Measurements from ENCODE around the gene AADACL4. TPM values are rescaled to one million over a fixed set of nuclear protein-coding genes. Genes with fewer than 3 reads are reported as not detected.

Gene AADACL4
- total and polyA plus RNA-seq, 2 of the 8 experiments (the other 6 are each of a cell fraction or from before 2014, with no cell fraction given): 0.08 TPM; not detected in 1

DNA sequence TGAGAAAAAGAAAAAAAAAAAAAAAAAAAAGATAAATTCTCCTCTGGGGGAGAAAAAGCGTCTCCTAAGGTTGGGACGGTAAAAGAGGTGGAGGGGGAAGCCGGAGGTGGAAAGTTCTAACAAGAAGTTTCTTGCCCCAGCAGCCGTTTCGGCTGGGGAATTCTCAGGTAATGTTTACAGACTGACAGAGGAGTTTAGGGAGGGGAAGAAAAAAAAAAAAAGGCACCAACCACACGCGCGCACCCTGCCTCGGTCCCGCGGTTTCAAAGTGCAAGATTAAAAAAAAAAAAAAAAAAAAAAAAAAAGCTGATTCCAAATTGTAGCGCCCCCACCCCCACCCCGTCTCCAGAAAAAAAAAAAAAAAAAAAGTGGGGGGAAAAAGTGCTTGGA lies 26.4 kb upstream of the AADACL4 start:
- Histone ChIP-seq H3K27me3 (replicated peaks in 1 of 4; ENCODE audit: control insufficient read depth in 3 of 4, extremely low read depth in 1 of 4, insufficient read depth in 3 of 4, low read length in 3 of 4) (no peaks in the 10 kb centered on the region; a peak in 1 of 7 replicates), H2BK120ac (replicated peaks; ENCODE audit: low read depth, low read length) (no peak overlapping the region), H3K4me2 (ENCODE audit: insufficient read depth in 1 of 2, low read depth in 2 of 2, low read length in 2 of 2) (peak overlapping the region; percentile 62 to 97), H3K18ac (ENCODE audit: extremely low read depth, low read length) (no peak overlapping the region; the same call in 1 of the 2 replicates), H3K9me3 (ENCODE audit: insufficient read depth in 2 of 2, low read depth in 1 of 2, low read length in 1 of 2) (no peaks in the 10 kb centered on the region), H3K23ac (ENCODE audit: insufficient read length) (no peak overlapping the region), H2BK12ac (ENCODE audit: low read depth, low read length) (no peak overlapping the region), H4K91ac (replicated peaks; ENCODE audit: insufficient read length, low read length) (no peak overlapping the region), H2BK5ac (ENCODE audit: low read depth, low read length) (0 out of 2 replicates have a peak overlapping the region, but pooled peaks have one; percentile 88), H3K27ac (ENCODE audit: low read depth, low read length) (no peak overlapping the region), H3K56ac (replicated peaks; ENCODE audit: insufficient read length, low read depth, low read length) (no peak overlapping the region), H2AFZ (ENCODE audit: low read length) (no peak overlapping the region), H3K79me2 (ENCODE audit: control insufficient read depth in 1 of 2, insufficient read depth in 2 of 2, low read length in 2 of 2) (peaks cover 18 to 30% of the 10 kb centered on the region in 2 experiments), H2BK20ac (ENCODE audit: low read length) (no peak overlapping the region), H2BK15ac (ENCODE audit: low read length) (no peak overlapping the region), H3K36me3 (ENCODE audit: control insufficient read depth in 2 of 4, insufficient read depth in 4 of 4, low read length in 3 of 4) (peaks cover 0 to 7% (median under 1%) of the 10 kb centered on the region in 4 experiments; a peak in 3 of 8 replicates), H2AK5ac (ENCODE audit: low read depth, low read length) (no peak overlapping the region), H3K79me1 (ENCODE audit: low read depth, low read length) (peaks cover 10% of the 10 kb centered on the region), H3K14ac (ENCODE audit: insufficient read length) (no peak overlapping the region), H3K23me2 (ENCODE audit: low read depth, low read length) (peaks cover 27% of the 10 kb centered on the region), H3K4me3 (ENCODE audit: extremely low read depth in 1 of 4, insufficient read depth in 2 of 4, low read depth in 3 of 4, low read length in 4 of 4) (peak overlapping the region; percentile 81 to 97 (median 90)), H4K20me1 (replicated peaks in 1 of 2; ENCODE audit: control insufficient read depth in 1 of 2, insufficient read depth in 2 of 2, low read length in 2 of 2) (peaks cover 0 to 9% of the 10 kb centered on the region in 2 experiments), H4K8ac (ENCODE audit: extremely low read depth, insufficient read depth, low read length) (no peak overlapping the region; the same call in 1 of the 2 replicates), H3K9ac (replicated peaks in 1 of 4; ENCODE audit: extremely low read depth in 1 of 4, low read depth in 3 of 4, low read length in 3 of 4) (peak overlapping the region in 3 of 4 experiments; percentile 8 to 46 (median 41); a peak in 4 of 7 replicates), H3K4me1 (replicated peaks in 1 of 4; ENCODE audit: control insufficient read depth in 3 of 4, insufficient read depth in 4 of 4, low read length in 3 of 4) (peaks cover 8 to 23% (median 14%) of the 10 kb centered on the region in 4 experiments), H4K5ac (ENCODE audit: insufficient read length, low read depth, low read length) (peak overlapping the region; percentile 53), H3K4ac (replicated peaks; ENCODE audit: insufficient read length, low read depth, low read length) (no peak overlapping the region)
- ChIA-PET POLR2A (ENCODE audit: partially characterized antibody) (interaction anchor here (0.6 to 11.4 kb wide), 11 partner anchors 9 to 482 kb away, joined by 3 to 107 read pairs (median 4); no protein-coding TSS in a partner anchor), CTCF (ENCODE audit: partially characterized antibody) (interaction anchor here (0.6 to 11.2 kb wide), 12 partner anchors 13 to 342 kb away, joined by 3 to 130 read pairs (median 7); no protein-coding TSS in a partner anchor)
- no peak for FAIRE-seq
- TF ChIP-seq YY1 (IDR thresholded peaks at IDR 0.05; ENCODE audit: low read depth, low read length) (0 out of 2 replicates have a peak, but pooled peaks have one; percentile 2), SUZ12 (IDR thresholded peaks at IDR 0.05; ENCODE audit: low read length) (no peak)
- DNase-seq (ENCODE audit: low read depth in 1 of 2, low spot score in 2 of 2): no peak
- 0% methylated on average over 3 of the region's 13 CpGs; no CpG with 5 or more reads in 1 of the 2 experiments for WGBS, 2 experiments (ENCODE audit: extremely low coverage in 1 of 2, insufficient coverage in 1 of 2, insufficient read length in 1 of 2, insufficient replicate concordance in 2 of 2, low coverage in 1 of 2, low lambda C conversion rate in 2 of 2, missing lambda C conversion rate in 1 of 2)

All from H1 (cell line).